Pons (tissue), 1 donor: ENCODE measurements around the gene EPS8.
"Not testable (repeated sequence)": the region's sequence is repeated elsewhere in the genome, so short reads cannot be mapped to it uniquely, and the experiment has no call there.

Experiments used
- DNase-seq: peaks from one replicate; pipeline ENCODE4 v3.0.0-alpha.2; 2016; ENCODE audit warnings: low spot score

The EPS8 gene

GRCh38 chr12:15756822-15757221, 32.4 kb downstream of the EPS8 start:
- DNase-seq = no peak

- DNase-seq = no peak
Observed at GRCh38 chr12:15754233-15754632, 35.0 kb downstream of the EPS8 start.

- DNase-seq = no peak
Observed at GRCh38 chr12:15752785-15753184, 36.4 kb downstream of the EPS8 start.

- DNase-seq = no peak
Observed at GRCh38 chr12:15751741-15752140, 37.4 kb downstream of the EPS8 start.

- no peak for DNase-seq
Observed at GRCh38 chr12:15749937-15750336, 39.3 kb downstream of the EPS8 start.

- DNase-seq = not testable (repeated sequence)
Observed at GRCh38 chr12:15741870-15742269, 47.3 kb downstream of the EPS8 start.

- DNase-seq = no peak
Observed at GRCh38 chr12:15741082-15741481, 48.1 kb downstream of the EPS8 start.

- DNase-seq = not testable (repeated sequence)
Observed at GRCh38 chr12:15740389-15740788, 48.8 kb downstream of the EPS8 start.

GRCh38 chr12:15738438-15739015, 50.7 kb downstream of the EPS8 start:
- no peak for DNase-seq

- DNase-seq = no peak
Observed at GRCh38 chr12:15735837-15736615, 53.2 kb downstream of the EPS8 start.

- no peak for DNase-seq
Observed at GRCh38 chr12:15733136-15733535, 56.1 kb downstream of the EPS8 start.

- no peak for DNase-seq
Observed at GRCh38 chr12:15732341-15733061, 56.7 kb downstream of the EPS8 start.

- DNase-seq = no peak
Observed at GRCh38 chr12:15731940-15732339, 57.2 kb downstream of the EPS8 start.

GRCh38 chr12:15729097-15729496, 60.1 kb downstream of the EPS8 start:
- DNase-seq = no peak

GRCh38 chr12:15728118-15728598, 61.0 kb downstream of the EPS8 start:
- DNase-seq = peak; percentile 37

- DNase-seq = no peak
Observed at GRCh38 chr12:15726878-15727150, 62.4 kb downstream of the EPS8 start.

- DNase-seq = peak; percentile 84
Observed at GRCh38 chr12:15726027-15726877, 62.9 kb downstream of the EPS8 start.

- DNase-seq = no peak
Observed at GRCh38 chr12:15722951-15723350, 66.2 kb downstream of the EPS8 start.

GRCh38 chr12:15721316-15722115, 67.7 kb downstream of the EPS8 start:
- DNase-seq = no peak

- DNase-seq = no peak
Observed at GRCh38 chr12:15720295-15720694, 68.9 kb downstream of the EPS8 start.

- no peak for DNase-seq
Observed at GRCh38 chr12:15719230-15719629, 70.0 kb downstream of the EPS8 start.
